NCI-H82 treated with DMSO at 0.1 percent for 48 hours (cell line): ENCODE measurements around the gene PUS10.
"Not testable (repeated sequence)": the region's sequence is repeated elsewhere in the genome, so short reads cannot be mapped to it uniquely, and the experiment has no call there.

ENCODE experiments used
- DNase-seq: peaks from one replicate; lab custom pipeline; 2025; ENCODE audit not compliant: unreplicated experiment; lab: John Stamatoyannopoulos, UW

Gene PUS10

DNA sequence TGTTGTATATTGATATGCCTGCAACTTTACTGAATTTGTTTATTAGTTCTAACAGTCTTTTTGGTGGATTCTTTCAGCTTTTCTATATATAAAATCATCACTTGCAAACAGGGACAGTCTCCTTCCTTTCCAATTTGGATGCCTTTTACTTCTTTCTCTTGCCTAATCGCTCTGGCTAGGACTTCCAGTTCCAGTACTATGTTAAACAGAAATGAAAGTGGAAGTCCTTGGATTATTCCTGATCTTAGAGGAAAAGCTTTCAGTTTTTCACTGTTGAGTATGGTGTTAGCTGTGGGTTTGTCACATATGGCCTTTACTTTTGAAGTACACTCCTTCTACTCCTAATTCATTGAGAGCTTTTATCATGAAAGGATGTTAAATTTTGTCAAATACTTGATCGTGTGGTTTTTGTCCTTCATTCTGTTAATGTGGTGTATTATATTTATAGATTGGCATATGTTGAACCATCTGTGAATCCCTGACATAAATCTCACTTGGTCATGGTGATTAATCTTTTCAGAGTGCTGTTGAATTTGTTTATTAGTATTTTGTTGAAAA is 83.8 kb downstream of the PUS10 start:
- no peak for DNase-seq

DNA sequence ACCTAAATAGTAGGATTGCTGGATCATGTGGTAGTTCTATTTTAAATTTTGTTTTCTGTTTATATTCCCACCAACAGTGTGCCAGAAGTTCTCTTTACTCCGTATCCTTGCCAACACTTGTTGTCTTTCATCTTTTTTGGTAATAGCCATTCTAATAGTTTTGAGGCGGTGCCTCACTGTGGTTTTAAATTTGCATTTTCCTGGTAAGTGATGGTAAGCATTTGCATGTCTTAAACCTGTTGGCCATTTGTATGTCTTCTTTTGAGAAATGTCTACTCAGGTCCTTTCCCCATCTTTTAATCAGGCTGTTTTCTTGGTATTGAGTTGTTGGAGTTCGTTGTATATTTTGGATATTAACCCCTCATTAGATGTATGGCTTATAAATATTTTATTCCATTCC is 85.1 kb downstream of the PUS10 start:
- no peak for DNase-seq

DNA sequence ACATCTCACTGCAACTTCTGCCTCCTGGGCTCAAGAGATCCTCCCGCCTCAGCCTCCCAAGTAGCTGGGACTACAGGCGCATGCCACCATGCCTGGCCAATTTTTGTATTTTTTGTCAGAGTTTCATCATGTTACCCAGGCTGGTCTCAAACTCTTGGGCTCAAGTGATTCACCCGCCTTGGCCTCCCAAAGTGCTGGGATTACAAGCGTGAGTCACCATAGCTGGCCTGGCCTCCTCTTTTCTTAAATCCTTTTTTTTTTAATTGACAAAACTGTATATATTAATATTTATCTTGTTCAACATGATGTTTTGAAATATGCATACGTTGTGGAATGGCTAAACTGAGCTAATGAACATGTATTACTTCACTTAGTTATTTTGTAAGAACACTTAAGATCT is 86.0 kb downstream of the PUS10 start:
- not testable (repeated sequence) for DNase-seq

DNA sequence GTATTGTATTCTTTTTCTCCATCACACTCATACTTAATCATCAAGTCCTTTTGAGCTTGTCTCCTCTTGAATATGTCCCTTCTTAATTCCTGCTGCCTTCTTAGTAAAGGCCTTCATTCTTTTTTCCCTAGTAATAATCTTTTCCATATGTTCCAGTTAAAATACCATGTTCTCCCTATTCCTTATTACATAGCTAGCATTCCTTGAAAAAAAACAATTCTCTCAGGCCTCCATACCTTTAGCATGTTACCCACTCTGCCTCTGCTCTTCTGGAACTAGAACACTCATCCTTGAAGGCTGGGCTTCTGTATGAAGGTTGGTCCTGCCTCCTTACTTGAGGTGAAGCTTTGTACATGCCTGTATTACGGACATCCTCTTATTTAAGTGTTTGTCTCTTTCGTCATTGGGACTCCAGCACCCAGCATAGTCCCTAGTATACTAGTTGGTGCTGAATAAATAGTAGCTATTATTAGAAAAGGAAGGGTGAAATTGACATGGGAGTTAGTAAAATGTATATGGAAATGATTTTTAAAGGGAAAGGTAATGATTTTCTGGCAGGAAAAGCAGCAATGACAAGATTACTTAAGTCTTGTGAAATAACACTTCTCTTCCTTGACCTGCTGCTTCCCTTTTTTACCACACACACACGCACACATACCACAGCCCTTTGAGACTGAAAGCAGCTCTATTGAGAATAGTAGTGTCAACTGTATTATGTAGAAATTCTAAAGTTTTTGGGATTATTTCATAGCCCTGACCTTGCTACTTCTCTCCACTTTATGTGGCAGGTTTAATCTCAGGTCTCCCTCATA is 91.1 kb downstream of the PUS10 start:
- no peak for DNase-seq

DNA sequence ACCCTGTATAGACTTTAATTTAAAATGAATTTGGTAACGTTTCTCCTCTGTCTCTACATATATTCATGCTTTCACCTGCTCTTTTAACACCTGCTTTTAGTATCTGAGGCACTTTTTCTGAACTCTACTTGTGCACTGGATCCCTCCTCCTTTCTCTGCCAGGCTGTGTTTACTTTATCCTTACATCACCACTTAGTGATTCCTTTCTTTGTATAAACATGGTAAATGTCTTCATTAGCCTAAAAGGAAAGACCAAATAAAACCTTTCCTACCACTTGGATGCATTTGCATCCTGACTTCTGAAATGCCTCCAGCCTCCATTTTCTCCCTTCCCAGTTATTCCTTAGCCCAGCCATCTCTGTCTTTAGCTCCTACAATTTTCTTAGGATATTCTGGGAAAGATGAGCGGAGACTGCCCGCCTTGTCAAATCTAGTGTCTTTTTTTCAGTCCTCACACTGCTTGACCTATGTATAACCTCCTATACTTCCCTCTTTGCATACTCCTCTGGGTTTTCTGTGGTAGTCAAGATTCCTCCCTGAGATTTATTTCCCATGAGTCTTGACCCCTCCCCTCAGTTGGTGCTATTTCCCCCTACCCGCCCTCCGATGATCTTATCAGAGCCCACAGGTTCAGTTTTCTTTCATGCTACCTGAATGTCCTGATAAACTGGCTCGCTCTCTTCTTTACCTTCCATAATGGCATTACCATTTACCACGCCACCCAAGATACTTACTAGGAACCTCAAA is 91.9 kb downstream of the PUS10 start:
- no peak for DNase-seq

DNA sequence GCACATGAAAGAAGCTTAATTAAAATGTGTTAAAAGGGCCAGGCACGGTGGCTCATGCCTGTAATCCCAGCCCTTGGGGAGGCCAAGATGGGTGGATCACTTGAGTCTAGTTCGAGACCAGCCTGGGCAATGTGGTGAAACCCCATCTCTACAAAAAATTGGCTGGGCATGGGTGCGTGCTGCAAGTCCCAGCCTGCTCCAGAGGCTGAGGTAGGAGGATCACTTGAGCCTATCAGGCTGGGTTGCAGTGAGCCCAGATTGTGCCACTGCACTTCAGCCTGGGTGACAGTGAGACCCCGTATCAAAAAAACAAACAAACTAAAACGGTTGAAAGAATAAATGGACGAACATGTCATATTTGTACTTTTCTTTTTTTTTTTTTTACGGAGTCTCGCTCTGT is 110.7 kb downstream of the PUS10 start:
- DNase-seq: no peak

DNA sequence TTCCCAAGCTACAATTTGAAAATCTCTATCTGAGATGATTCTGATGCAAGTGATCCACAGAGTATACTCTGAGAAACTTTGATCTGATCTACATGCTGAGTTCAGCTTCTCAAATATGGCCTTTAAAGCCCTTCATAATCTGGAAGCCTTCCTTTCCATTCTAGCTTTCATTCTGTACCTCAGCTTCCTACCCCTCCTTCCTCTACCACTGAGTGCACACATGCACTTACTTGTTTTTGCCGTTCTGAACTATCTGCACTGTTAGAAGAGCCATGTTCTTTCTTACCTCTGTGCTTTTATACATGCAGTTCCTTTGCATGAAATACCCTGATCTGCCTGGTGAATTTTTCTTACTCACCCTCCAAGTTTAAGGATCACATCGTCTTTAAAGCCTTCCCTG is 111.7 kb downstream of the PUS10 start:
- DNase-seq: no peak

DNA sequence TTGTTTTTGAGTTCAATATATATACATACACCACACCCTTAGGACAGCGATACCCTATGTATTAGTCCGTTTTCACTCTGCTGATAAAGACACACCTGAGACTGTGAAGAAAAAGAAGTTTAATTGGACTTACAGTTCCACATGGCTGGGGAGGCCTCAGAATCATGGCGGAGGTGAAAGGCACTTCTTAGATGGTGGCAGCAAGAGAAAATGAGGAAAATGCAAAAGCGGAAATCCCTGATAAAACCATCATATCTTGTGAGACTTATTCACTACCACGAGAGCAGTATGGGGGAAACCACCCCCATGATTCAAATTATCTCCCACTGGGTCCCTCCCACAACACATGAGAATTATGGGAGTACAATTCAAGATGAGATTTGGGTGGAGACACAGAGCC is 112.2 kb downstream of the PUS10 start:
- DNase-seq: not testable (repeated sequence)

DNA sequence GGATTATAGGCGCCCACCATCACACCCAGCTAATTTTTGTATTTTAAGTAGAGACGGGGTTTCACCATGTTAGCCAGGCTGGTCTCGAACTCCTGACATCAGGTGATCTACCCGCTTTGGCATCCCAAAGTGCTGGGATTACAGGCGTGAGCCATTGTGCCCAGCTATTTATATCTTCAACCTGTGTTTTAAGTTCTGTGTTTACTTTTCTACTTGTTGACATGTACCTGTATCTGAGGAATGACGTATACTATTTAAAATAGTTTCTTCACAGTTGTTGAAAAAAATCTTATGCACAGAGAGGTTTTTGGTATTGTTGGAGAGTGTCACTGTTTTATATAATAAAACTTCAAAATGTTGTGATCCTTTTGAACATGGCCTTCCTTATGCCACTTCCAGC is 116.8 kb downstream of the PUS10 start:
- DNase-seq: not testable (repeated sequence)

DNA sequence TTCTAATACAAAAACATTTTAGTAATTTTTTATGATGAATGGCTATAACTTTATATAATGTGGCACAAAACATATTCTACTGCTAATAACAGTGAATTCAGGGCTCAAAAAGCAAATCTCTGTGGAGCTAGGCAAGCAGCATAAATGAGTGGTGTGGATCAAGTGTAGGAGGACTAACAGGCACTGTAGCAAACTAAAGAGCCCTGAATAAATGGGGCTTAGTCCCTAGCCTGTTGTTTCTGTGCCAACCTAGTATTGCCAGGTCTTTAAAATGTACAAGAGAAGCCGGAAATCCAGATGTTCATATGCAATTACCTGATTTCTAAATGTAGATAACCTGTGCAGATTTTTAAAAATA is 118.2 kb downstream of the PUS10 start:
- no peak for DNase-seq

DNA sequence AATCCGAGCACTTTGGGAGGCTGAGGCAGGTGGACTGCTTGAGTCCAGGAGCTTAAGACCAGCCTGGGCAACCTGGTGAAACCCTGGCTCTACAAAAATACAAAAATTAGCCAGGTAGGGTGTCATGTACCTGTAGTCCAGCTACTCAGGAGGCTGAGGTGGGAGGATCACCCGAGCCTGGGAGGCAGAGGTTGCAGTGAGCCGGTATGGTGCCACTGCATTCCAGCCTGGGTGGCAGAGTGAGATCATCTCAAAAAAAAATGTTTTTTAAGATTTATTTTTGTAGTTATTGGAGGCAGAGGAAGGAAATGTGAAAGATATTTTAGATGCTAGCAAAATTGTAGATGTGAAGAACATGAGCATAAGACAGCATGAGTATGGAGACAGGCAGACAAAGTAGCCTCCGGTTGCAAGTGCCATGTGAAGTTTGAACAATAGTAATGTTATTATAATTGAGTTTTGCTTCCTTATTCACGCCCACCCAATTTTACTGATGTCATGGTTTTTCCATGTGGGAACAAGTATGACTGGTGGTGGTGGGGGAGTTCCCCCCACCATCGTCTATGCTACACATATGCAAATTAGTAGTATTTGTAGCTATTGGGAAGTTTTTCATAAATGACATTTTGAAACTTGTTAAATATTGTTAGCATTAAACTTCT is 118.7 kb downstream of the PUS10 start:
- DNase-seq: no peak

DNA sequence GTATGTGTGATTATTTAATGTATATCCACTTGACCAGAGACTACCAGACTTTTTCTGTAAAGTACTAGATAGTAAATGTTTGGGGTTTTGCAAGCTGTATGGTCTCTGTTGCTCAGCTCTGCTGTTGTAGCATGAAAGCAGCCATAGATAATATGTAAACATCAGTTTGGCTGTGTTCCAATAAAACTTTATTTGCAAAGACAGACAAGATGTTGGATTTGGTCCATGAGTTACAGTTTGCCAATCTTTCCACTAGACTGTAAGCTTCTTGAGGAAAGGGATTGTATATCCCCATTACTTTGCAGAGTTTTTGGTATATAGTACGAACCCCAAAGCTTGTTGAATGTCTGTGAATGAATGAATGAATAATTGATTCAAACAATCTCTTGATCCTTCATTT is 119.5 kb downstream of the PUS10 start:
- DNase-seq: no peak
